DOHH2 (cell line): ENCODE data around the gene AGK.

Experiments
- CTCF ChIP-seq: fragments of 200-600 bp; sonication (generic); IDR thresholded peaks from one replicate; pipeline ENCODE4 v1.5.1; 2014; ENCODE audit warnings: antibody characterized with exemption, mild to moderate bottlenecking, low read depth, low read length; ENCODE audit not compliant: poor library complexity, severe bottlenecking
- EZH2phosphoT487 ChIP-seq: fragments of 200-600 bp; sonication (generic); IDR thresholded peaks from 2 replicates; pipeline ENCODE4 v1.6.1; 2017; ENCODE audit warnings: borderline replicate concordance, mild to moderate bottlenecking, antibody characterized with exemption, low read length, moderate library complexity, mixed read lengths

GRCh38 chr7:141519623-141520022 is 31.6 kb upstream of the AGK start:
- no peak for TF ChIP-seq CTCF
- TF ChIP-seq EZH2phosphoT487: no peak
